HG03045 (cell line): ENCODE data around the gene SPTBN1.

Experiments used
- ATAC-seq: cut with Tn5 transposase; IDR thresholded peaks from one replicate; pipeline ENCODE4 v1.9.1; 2021; ENCODE audit warnings: mild to moderate bottlenecking, moderate library complexity; ENCODE audit not compliant: unreplicated experiment

SPTBN1 gene

DNA sequence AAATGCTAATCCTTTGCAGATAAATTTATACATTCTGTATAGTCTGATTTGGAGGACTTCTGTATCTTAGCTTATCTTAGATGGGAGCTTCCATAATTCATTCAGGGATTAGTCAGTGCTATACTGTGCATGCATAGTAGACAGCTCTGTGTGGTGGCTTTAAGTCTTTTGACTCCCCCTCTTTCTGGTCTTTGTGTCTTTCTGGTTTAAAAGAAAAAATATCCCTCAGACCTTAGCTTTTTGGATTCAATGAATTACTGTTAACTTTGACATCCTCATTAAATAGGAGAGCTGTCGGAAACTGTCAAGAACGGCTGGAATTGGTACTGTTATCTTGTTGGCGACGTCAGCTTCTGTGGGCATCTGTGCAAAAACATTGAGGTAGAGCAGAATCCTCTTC, 130.4 kb downstream of the SPTBN1 start:
- no peak for ATAC-seq

DNA sequence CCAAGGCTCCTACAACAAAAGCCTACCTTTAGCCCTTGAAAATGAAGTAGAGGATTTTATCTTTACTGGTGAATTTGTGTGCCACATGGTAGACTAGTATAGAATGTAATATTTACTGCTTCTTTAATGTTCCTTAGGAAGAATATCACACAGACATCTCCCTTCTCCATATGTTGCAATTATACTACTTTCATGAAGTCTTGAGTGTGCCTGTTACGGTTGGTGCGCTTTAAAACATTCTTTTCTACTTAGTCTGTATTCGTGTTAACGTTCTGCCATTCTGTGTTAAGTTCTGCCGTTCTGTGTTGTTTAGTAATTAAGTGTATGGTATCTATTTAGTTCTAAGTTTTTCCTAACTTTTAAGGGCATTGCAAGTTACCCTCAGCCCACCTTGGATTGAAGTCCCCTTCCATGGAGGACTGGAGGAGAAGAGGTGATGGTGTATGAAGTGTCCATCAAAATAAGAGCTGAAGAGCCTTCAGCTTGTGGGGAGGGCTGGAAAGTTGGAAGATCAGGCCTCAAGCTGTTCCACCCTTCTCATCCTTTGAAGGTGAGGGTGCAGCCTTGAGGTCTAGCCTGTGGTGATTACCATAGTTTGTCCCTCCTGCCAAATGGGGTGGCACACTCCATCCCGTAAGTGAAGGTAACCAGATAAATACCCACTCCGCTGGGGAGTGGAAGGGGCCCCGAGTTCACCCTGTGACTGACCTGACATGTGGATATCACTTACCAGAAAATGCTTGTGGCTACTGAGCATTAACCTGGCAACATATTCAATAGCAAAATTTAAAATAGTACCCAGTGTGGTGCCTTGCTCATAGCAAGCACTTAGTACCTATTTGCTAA, 131.3 kb downstream of the SPTBN1 start:
- no peak for ATAC-seq

DNA sequence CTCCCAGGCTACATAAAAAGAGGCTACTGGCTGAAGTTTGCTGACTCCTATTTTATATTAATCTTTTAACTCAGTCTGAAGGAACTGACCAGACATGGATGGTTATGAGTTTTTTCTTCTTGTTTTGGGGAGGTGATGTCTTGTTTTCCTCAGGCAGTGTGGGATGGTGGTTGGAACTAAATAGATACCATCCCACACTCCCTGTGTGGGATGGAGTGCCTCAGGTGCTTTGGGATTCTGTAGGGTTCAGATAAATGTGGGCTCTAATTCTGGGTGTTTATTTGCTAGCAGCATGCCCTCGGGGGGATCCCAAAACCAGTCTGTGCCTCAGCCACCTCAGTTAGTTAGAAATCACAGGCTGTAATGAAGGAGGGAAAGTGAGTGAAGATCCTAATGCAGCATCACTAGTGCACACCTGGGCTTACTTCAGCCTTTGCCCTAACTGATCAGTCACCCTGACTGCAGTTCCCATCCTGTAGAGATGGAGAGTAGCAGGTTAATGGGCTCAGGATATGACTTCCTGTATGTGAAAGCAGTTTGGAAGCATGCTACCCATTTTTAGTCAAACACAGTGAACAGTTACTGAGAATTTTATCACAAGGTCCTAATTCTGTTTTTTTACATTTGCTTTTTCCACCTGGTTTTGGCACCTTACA, 132.2 kb downstream of the SPTBN1 start:
- ATAC-seq = no peak

DNA sequence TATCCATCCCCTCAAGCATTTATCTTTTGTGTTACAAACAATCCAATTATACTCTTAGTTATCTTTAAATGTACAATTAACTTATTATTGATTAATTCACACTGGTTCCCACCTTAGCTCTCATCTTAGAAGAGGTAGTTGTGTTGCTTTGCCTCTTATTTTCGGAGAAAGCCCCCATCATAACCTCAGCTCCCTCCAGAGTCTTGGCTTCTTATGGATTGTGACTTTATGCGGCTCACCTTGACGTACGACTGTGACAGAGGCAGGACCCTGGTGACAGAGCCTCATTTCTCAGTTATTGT, 132.9 kb downstream of the SPTBN1 start:
- no peak for ATAC-seq

DNA sequence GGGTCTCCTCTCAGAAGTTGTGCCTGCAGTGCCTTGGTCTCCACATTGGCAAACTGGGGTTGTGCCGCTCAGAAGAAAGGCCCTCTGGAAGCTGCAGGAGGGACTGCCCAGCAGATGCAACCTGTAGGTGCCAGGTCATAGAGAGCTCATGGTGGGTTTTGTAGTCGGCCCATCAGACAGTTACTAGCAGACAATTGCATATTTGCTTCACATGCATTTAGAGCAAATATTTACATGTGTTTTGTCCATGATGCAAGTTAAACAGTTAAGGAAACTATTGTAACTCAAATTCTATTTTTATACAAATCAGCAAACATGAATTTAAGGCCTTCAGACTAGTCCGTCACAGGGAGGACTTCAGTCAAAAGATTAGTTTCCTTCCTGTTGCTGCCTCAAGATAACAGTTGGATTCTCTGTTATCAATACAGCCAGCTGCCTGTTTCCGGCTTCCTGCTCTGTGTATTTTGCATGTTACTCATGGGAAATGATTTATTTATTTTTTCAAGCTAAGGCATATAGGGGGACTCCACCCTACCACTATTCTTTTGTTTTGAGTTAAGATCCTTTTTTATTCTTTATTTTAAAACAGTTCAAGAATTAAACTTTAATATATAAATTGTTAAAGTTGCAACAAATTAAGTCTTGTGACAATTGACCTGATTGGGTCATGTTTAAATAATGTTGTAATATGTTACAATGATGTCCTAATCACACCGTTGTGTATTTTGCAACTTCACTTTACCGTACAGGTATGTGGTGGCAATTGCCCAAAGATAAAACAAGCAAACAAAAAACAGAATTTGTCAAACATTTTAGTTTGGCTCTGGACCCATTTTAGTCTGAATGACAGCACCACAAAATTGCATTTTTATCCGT, 133.5 kb downstream of the SPTBN1 start:
- no peak for ATAC-seq

DNA sequence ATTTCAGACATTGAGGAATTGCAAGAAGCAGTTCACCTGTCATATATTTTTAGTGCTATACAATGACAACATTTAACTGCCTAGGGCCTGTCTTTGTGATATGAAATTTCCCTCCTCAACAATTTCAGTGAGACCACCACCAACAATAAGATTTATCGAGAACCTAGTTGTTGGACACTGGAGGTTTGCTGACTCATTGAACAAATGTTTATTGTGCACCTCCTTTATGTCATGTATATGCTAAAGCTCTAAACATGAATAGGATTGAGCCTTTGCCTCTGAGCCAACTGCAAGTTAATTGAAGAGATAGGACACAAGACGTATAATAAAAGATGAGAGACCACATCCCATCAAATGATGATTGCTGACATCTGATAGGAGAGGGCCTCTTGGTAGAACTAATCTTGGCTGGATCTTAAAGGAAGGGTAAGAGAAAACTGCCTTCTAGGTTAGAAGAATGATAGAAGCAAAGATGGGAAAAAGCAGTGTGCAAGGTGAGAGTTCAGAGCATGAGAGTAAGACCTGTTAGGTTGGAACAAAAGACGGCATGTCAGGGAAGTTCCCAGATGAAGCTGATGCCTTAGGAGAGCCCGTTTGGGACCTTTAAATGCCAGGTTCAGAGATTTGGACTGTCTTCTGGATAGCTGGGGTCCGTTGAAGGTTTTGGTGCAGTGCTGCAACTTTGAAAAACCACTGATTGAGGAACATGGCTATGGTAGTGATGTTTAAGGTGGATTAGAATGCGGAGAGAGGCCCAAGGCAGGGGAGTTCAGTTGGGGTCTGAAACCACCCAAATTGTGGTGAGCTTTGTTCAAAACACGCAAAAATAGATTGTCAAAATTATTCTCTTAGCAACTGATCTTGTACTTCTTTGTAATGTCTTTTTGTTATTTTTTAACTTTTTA, 134.3 kb downstream of the SPTBN1 start:
- no peak for ATAC-seq

DNA sequence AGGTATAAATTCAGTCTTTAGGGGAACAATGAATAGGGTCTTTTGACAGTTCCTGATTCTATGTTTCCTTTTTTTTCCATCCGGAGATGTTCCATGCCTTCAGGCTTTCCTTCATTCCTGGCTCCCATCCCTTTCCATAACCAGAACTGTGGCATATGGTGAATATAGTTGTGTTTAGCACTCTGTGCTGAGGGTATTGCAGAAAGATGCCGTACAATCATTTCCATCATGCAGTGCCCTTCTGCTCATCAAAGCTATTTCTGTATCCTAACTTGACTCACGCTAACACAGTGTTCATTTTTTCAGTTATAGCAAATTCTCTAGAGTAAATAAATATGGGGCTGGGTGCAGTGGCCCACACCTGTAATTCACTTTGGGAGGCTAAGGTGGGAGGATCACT, 135.4 kb downstream of the SPTBN1 start:
- no peak for ATAC-seq

DNA sequence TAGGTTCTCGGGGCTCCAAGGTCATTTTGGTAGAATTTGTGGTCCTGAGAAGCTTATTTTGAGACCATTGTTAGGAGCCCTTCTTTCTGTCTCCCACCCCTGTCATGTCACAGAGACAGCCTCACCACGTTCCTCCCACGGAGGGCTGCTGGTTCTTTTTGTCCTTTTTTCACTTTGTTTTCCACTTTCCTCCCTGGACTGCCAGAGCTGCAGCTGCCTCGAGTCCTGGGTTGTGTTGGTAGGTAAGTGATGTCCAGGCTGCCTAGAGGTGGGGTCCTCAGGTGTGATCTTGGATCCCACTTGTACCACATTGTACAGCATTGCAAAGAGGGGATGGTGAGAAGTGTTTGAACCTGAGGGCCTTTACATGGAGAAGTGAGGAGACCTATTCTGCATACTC, 137.1 kb downstream of the SPTBN1 start:
- ATAC-seq = no peak

DNA sequence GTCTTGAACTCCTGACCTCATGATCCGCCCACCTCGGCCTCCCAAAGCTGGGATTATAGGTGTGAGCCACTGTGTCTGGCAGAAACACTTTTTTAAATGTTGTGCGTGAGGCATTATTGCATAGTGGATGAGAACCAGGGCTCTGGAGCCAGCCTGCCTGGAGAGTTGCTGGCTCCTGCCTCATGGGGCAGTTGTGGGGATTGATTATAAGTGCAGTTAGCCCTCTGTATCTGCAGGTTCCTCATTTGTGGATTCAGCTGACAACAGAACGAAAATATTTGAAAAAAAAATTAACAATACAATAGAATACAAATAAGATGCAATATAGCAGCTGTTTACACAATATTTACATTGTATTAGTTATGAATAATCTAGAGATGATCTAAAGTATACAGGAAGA, 137.9 kb downstream of the SPTBN1 start:
- ATAC-seq = no peak

DNA sequence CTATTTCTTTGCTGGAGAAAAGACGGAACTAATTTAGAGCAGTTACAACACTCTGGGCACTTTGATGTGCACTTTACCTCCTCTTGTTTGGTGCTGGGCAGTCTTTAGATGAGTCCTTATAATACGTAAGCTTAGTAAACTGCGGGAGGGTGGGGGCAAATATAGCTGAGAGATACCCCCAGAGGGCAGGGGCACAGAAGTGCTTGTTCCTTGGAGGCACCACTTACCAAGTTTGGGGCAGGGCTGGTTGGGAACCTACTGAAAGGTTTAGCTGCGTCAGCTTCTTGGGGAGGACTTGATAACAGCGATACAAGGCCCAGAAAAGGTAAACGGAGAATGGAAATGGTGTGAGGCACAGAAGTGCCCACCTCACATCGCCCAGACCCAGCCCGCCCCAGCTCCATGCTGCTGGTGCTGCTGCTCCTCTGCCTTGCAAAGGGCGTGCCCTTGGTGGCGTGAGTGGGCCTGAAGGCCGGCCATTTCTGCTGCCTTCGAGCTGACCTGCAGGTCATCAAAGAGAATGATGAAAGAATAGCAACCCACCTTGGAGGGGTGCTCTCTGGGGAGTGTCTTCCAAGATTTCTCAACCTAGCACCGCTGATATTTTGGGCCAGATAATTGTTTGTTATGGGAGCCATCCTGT, 139.2 kb downstream of the SPTBN1 start:
- no peak for ATAC-seq

DNA sequence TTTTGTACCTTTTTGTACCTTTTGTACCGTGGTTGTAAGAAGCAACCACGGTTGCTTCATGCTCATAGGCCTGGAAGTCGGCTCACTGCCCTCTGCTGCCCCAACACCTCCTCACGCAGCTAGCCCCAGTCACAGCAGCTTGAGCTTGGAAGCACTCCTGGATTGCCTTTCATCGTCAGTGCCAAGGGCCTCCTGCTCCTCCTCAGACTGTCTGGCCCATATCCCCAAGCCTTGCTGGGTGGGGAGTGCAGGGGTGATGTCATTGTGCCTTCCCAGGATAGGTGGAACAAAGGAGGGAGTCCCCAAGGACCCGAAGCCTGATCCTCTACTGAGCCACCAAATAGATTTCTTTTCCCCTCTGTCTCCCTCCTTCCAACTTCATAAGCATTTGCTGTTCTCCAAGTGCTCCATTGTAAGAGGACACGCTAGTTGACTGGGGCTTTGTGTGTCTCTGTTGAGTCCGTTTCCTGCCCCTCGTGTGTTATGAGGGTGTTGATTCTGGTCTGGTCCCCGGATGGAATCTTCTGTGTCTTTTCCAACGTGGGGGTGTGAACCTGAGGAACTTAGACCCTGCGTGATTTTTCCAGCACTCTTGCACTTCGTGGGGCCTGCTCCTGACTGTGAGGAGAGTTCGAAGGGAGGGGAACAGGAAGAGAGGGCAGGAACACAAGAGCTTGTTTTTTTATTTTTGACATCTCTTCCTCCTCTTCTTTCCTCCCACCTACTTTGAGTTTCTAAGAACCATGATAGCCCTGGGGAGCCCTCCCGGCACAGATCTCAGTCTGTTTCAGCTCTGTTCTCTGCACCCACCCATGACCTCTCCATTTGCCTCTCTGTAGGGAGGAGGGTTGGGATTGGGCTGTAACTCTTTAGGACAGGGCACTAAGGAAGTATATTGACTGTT, 140.1 kb downstream of the SPTBN1 start:
- ATAC-seq = no peak

DNA sequence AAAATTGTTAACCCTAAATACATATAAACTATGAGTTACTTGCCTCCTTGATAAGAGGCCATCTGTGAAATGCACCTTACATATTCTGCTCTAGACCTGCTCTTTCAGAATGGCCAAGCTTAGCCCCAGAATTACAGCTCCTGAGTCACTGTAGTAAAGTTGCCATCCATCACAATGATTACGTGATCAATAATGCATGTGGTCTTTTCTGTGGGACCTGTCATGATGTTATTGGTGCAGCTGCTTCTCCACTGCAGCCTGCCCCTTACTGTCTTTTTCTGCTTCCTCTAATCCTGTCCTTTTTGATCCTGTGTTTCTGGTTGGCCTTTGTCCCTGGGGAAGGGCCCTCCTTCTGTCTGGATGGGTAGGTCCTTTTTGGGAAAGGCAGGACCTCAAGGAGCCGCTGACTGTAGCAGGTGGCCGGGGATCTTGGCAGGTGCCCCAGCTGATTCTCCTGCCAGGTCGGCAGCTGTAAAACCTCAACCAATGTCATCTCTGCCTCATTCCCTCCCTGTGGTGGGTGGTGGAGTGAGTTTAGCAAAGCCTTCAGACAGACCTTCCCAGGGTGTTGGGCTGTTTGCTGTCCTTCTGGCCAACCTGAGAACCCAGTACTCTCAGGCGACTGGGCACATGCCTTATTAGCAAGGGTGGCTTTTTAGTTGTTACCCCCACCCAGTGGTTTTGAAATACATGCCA, 141.2 kb downstream of the SPTBN1 start:
- ATAC-seq = peak; percentile 39

DNA sequence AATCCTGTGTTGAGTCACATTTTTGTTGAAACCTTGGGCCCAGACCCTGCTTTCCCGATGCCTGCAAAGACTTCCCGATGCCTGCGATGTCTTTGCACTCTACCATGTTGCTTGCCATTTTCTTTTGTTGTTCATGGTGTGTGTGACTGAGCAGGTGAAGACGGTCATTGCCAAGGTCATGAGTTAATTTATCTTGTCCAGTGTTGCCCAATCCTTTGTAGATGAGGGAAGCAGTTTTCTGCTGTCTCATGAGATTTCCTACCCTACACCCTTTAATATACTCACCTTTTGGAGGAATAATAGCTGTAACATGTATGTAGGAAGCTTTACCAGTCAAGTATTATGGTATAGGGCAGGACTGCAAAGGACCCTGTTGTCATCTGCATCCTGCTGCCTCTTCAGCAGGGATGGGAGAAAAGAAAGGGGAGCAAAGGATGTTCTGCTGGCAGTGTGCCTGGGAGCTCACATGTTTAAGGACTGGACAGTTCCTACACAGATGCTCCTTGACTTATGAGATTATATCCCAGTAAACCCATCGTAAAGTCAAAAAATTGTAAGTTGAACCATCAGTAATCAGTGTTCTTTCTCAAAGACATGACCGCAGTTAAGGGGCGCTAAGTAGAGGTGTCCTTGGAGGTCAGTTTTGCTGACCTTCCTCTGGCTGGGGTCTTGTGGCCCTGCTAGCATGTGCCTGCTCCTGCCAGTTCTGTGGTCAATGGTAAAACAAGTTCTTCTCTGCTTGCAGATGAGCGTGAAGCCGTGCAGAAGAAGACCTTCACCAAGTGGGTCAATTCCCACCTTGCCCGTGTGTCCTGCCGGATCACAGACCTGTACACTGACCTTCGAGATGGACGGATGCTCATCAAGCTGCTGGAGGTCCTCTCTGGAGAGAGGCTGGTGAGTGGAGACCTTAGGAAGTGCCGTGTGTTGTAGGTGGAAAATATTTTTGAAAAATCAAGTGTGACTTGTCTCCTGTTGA, 142.5 kb downstream of the SPTBN1 start:
- no peak for ATAC-seq

DNA sequence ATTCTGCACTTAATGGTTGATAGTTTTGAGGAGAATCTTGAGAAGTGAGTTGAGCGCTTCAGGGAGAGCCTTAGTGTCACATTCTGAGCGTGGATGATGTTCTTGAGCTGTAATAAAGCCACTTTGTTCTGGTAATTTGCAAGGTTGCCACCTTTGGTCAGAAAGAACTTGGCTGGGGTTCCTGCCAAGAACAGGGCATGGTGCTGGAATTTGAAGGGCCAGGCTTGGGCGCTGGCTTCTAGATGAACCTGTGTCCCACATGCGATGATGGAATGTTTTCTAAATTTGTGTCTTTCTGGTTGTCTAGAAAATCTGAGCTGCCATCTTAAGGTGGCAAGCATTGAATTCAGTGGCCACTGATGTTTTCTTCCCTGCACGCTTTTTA, 143.2 kb downstream of the SPTBN1 start:
- ATAC-seq = no peak

DNA sequence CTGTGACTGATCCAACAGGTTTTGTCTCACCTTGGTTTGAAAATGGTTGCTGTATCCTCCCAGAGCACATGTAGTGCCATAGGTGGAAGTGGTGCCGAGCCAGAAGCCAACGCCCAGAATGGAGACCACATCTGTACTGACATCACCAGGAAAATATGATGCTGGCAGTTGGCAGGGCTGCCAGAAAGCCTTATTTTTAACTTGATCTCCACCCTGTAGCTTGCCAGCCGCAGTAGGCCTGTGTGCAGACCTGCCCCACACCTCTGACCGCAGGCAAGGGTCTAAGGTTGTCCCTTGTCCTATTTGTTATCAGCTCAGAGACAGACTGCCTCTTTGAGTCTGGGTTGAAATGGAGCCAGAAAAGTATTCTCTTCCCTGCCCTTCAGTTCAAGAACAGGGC, 143.8 kb downstream of the SPTBN1 start:
- ATAC-seq = no peak

DNA sequence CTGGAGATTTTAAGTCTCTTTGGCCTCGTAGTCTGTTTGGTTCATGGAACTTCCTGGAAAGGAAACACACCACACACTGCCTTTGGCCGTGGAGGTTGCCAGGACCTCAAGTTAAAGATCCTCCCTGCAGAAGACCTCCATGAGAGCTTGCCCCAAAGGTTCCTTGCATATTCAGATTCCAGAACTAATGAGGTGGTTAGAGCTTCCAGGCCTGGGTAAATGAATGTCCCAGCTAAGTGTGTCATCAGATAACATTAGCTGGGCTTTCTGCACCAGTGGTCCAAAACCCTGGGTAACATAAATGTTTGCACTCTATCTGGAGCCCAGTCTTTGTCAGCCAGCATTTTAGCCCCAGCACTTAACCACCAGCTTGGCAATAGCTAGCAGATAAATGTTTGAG, 145.2 kb downstream of the SPTBN1 start:
- ATAC-seq = no peak

DNA sequence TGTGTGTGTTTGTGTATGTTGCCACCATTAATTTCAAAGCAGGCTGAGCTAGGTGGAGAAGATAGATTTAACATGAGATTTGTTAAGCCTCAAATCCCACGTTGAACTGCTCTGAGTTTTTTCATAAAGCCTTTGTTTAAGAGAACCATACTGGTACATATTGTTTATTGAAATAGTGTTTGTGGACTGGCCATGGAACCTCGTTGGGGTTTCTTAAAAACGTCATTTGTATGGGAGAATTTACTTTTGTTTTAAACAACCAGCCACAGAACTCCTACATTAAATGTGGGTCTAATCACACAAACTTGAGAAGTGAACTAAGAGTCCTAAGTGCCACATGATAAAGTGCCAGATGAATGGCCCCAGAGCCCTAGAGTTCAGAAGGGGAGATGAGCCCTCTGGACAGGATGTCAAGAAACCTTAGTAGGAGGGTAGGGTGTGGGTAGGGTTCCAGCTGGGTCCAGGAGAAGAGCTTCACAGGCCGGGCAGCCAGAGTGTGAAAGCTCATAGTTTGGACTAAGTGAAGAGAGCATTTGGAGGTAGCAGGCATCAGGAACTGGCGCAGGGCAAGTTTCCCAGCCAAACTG, 146.7 kb downstream of the SPTBN1 start:
- ATAC-seq = no peak
